A549 (cell line): ENCODE results near the gene NOL4.

Source experiments
- CBX8 ChIP-seq: fragments of 200-600 bp; sonication (generic); IDR thresholded peaks from 2 replicates; pipeline ENCODE4 v1.6.1; 2016
- CHD4 ChIP-seq: fragments of 200-600 bp; sonication (generic); IDR thresholded peaks from 2 replicates; pipeline ENCODE4 v1.6.1; 2016; ENCODE audit warnings: antibody characterized with exemption, mild to moderate bottlenecking, borderline replicate concordance
- CTCF ChIP-seq: fragments of >200 bp; sonication (Bioruptor Twin); formaldehyde crosslinking; IDR thresholded peaks from 3 replicates; pipeline ENCODE4 v1.5.1; 2016
- HDAC2 ChIP-seq: fragments of 200-600 bp; sonication (generic); IDR thresholded peaks from 2 replicates; pipeline ENCODE4 v1.6.1; 2016
- KDM1A ChIP-seq: fragments of 200-600 bp; sonication (generic); IDR thresholded peaks from 2 replicates; pipeline ENCODE4 v1.6.1; 2016; ENCODE audit warnings: low read depth, mild to moderate bottlenecking
- MYC ChIP-seq: IDR thresholded peaks from 2 replicates; pipeline ENCODE4 v1.6.1; 2012; ENCODE audit warnings: mild to moderate bottlenecking, inconsistent platforms, low read length, improper control_type of control experiment, borderline replicate concordance
- NR3C1 ChIP-seq: fragments of >200 bp; sonication (Bioruptor Twin); formaldehyde crosslinking; IDR thresholded peaks from 3 replicates; pipeline ENCODE4 v1.6.1; 2017
- PBX3 ChIP-seq: IDR thresholded peaks from 2 replicates; pipeline ENCODE4 v1.6.1; 2012
- POLR2A ChIP-seq: IDR thresholded peaks from 2 replicates; pipeline ENCODE4 v1.6.1; 2012; ENCODE audit warnings: mild to moderate bottlenecking, low read length
- RAD21 ChIP-seq, 2 experiments: fragments of >200 bp in 1 of 2; sonication (Bioruptor Twin) in 1 of 2; formaldehyde crosslinking in 1 of 2; IDR thresholded peaks in 1 of 2; conservative IDR thresholded peaks in 1 of 2; 2 replicates in 1 of 2; 3 replicates in 1 of 2; pipeline ENCODE4 v1.6.1; 2012 to 2018; ENCODE audit warnings: inconsistent platforms in 1 of 2
- RCOR1 ChIP-seq: fragments of 150-350 bp; IDR thresholded peaks from 2 replicates; pipeline ENCODE4 v1.6.1; 2014; ENCODE audit warnings: antibody characterized with exemption, low read length, low read depth
- REST ChIP-seq: fragments of 200-600 bp; sonication (generic); IDR thresholded peaks from 2 replicates; pipeline ENCODE4 v1.6.1; 2016; ENCODE audit warnings: antibody characterized with exemption, mild to moderate bottlenecking, moderate library complexity
- SREBF2 ChIP-seq: fragments of 450-650 bp; IDR thresholded peaks from 2 replicates; pipeline ENCODE4 v1.6.1; 2014; ENCODE audit warnings: mild to moderate bottlenecking, moderate library complexity
- TP53 ChIP-seq: fragments of 250-450 bp; sonication (Bioruptor Pico); IDR thresholded peaks from 2 replicates; pipeline ENCODE4 v1.5.0; 2021; ENCODE audit warnings: mild to moderate bottlenecking, moderate library complexity

- TF ChIP-seq CTCF (no peak), POLR2A (no peak), RAD21 (conservative IDR thresholded peaks at IDR 0.05 in 1 of 2, IDR thresholded peaks at IDR 0.05 in 1 of 2) (no peak), CBX8 (no peak), MYC (no peak), SREBF2 (no peak), HDAC2 (no peak), NR3C1 (no peak), REST (no peak), PBX3 (no peak), CHD4 (no peak), TP53 (CRISPR knock-in tag) (no peak), RCOR1 (no peak), KDM1A (no peak)
Observed at GRCh38 chr18:34223893-34224422, 755 bp downstream of the NOL4 start.
